HepG2 (cell line): ENCODE measurements around the gene KNG1. TPM values are rescaled to one million over a fixed set of nuclear protein-coding genes. Genes with fewer than 3 reads are reported as not detected.

Source experiments
- EZH2 ChIP-seq: conservative IDR thresholded peaks from 2 replicates; pipeline ENCODE4 v1.6.1; 2012; ENCODE audit warnings: mild to moderate bottlenecking, low read depth, low read length, moderate library complexity
- KDM5A ChIP-seq: fragments of 200-600 bp; sonication (generic); IDR thresholded peaks from 2 replicates; pipeline ENCODE4 v1.7.0; 2018; ENCODE audit warnings: antibody characterized with exemption, mild to moderate bottlenecking, low read length, borderline replicate concordance
- MED8 ChIP-seq: sonication (generic); formaldehyde crosslinking; IDR thresholded peaks from 2 replicates; pipeline ENCODE4 v1.8.1; 2023; ENCODE audit warnings: mild to moderate bottlenecking, missing genetic modification reagents; ENCODE audit not compliant: insufficient replicate concordance
- NFIB ChIP-seq: sonication (generic); formaldehyde crosslinking; IDR thresholded peaks from 2 replicates; pipeline ENCODE4 v1.9.0; 2021; ENCODE audit warnings: missing genetic modification reagents, mild to moderate bottlenecking, borderline replicate concordance
- SMAD9 ChIP-seq: sonication (generic); formaldehyde crosslinking; IDR thresholded peaks from 2 replicates; pipeline ENCODE4 v1.5.1; 2020; ENCODE audit warnings: mild to moderate bottlenecking, missing genetic modification reagents
- ZBTB7B ChIP-seq: sonication (generic); formaldehyde crosslinking; IDR thresholded peaks from 2 replicates; pipeline ENCODE4 v1.4.0; 2020; ENCODE audit warnings: missing genetic modification reagents
- ZNF17 ChIP-seq: sonication (generic); formaldehyde crosslinking; IDR thresholded peaks from 2 replicates; pipeline ENCODE4 v1.5.0; 2020; ENCODE audit warnings: mild to moderate bottlenecking, missing genetic modification reagents
- ZNF782 ChIP-seq: sonication (generic); formaldehyde crosslinking; IDR thresholded peaks from 2 replicates; pipeline ENCODE4 v1.4.0; 2020; ENCODE audit warnings: missing genetic modification reagents, mild to moderate bottlenecking, borderline replicate concordance
- ZNF891 ChIP-seq: sonication (generic); formaldehyde crosslinking; IDR thresholded peaks from 2 replicates; pipeline ENCODE4 v1.5.0; 2020; ENCODE audit warnings: mild to moderate bottlenecking, missing genetic modification reagents
- polyA plus RNA-seq, 8 experiments: library from polyadenylated mRNA; depleted of rRNA in 3 of 8; stranded (reverse) in 7 of 8; unstranded in 1 of 8; fragments of >200 nt; fragmentation: Illumina TruSeq in 4 of 8; extraction: Trizol in 4 of 8; gene quantifications; 2 replicates each; pipeline versions ENCODE4 v1.2.1 to v1.2.3, GENCODE V29; 2011 to 2016; ENCODE audit warnings: low read depth in 4 of 8, missing spikeins in 1 of 8, mixed read lengths in 1 of 8; ENCODE audit not compliant: insufficient read depth in 1 of 8
- total RNA-seq, 5 experiments: library from RNA; depleted of rRNA; stranded (reverse); fragments of >200 nt; fragmentation: Illumina TruSeq; extraction: Trizol; gene quantifications; 2 replicates each; pipeline ENCODE4 v1.2.3, GENCODE V29; 2016; ENCODE audit warnings: low read depth in 1 of 5
- TF ChIP-seq, protein P1 (sequence below): sonication (generic); formaldehyde crosslinking; IDR thresholded peaks from 2 replicates; pipeline ENCODE4 v1.4.0; 2020; ENCODE audit warnings: missing genetic modification reagents
- TF ChIP-seq, protein P2 (sequence below): sonication (generic); formaldehyde crosslinking; IDR thresholded peaks from 2 replicates; pipeline ENCODE4 v1.5.0; 2020; ENCODE audit warnings: mild to moderate bottlenecking, missing genetic modification reagents
- TF ChIP-seq, protein P3 (sequence below): sonication (generic); formaldehyde crosslinking; IDR thresholded peaks from 2 replicates; pipeline ENCODE4 v1.4.0; 2020; ENCODE audit warnings: missing genetic modification reagents, borderline replicate concordance
- TF ChIP-seq, protein P4 (sequence below): sonication (generic); formaldehyde crosslinking; IDR thresholded peaks from 2 replicates; pipeline ENCODE4 v1.4.0; 2020; ENCODE audit warnings: low read depth, mild to moderate bottlenecking, missing genetic modification reagents
- TF ChIP-seq, protein P5 (sequence below): IDR thresholded peaks from 2 replicates; pipeline ENCODE4 v1.6.1; 2016; ENCODE audit warnings: missing compliant biosample characterization, missing genetic modification reagents, borderline replicate concordance
- TF ChIP-seq, protein P6 (sequence below): sonication (generic); formaldehyde crosslinking; IDR thresholded peaks from 2 replicates; pipeline ENCODE4 v1.4.0; 2020; ENCODE audit warnings: missing genetic modification reagents, borderline replicate concordance

The KNG1 gene
- total and polyA plus RNA-seq, 2 of the 13 experiments (the other 11 are each of a cell fraction or from before 2014, with no cell fraction given), result 6.5 to 7.0 TPM

DNA sequence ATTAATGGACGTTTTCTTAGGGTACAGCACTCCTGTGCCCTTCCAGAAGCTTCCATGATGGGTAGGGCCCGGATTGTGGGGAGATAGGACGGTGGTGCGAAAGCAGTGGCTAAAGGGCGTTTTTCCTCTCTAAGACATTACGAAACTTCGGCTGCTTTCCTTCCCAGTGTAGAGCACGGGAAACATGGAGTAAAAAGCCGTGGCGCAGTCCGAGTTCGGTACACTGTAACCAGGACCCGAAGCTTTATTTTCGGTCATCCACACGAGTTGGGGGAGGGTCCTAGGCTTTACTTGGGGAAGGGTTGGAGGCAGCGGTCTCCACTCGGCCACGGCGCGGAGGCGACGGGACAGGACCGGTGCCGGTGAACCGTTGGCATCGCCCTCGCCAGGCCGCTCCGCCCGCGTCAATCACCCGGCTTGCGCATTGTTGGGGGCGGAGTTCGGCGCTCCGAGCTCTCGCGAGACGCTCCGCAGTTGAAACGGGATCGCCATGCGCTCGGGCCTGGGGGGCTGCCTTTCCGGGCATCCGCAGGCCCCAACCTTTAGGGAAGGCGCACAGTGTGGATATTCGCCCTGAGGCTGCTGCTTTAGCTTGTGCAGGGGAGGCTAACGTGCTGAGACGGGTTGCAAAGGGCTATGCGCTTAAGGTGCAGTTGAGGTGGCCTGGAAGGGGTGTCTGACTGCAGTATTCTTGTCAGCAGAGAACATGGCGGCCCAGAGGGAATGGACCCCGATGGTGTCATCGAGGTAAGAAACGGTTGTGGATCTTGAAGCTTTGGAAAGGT lies 66.8 kb downstream of the KNG1 start (continued):
- TF ChIP-seq, protein P1, sequence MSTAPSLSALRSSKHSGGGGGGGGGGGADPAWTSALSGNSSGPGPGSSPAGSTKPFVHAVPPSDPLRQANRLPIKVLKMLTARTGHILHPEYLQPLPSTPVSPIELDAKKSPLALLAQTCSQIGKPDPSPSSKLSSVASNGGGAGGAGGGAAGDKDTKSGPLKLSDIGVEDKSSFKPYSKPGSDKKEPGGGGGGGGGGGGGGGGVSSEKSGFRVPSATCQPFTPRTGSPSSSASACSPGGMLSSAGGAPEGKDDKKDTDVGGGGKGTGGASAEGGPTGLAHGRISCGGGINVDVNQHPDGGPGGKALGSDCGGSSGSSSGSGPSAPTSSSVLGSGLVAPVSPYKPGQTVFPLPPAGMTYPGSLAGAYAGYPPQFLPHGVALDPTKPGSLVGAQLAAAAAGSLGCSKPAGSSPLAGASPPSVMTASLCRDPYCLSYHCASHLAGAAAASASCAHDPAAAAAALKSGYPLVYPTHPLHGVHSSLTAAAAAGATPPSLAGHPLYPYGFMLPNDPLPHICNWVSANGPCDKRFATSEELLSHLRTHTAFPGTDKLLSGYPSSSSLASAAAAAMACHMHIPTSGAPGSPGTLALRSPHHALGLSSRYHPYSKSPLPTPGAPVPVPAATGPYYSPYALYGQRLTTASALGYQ (CRISPR knock-in tag), result no peak
- TF ChIP-seq EZH2, result no peak
- TF ChIP-seq ZNF782, result no peak
- TF ChIP-seq ZBTB7B (CRISPR knock-in tag), result no peak; the same call in 1 of the 2 replicates
- no peak for TF ChIP-seq NFIB
- TF ChIP-seq, protein P2, sequence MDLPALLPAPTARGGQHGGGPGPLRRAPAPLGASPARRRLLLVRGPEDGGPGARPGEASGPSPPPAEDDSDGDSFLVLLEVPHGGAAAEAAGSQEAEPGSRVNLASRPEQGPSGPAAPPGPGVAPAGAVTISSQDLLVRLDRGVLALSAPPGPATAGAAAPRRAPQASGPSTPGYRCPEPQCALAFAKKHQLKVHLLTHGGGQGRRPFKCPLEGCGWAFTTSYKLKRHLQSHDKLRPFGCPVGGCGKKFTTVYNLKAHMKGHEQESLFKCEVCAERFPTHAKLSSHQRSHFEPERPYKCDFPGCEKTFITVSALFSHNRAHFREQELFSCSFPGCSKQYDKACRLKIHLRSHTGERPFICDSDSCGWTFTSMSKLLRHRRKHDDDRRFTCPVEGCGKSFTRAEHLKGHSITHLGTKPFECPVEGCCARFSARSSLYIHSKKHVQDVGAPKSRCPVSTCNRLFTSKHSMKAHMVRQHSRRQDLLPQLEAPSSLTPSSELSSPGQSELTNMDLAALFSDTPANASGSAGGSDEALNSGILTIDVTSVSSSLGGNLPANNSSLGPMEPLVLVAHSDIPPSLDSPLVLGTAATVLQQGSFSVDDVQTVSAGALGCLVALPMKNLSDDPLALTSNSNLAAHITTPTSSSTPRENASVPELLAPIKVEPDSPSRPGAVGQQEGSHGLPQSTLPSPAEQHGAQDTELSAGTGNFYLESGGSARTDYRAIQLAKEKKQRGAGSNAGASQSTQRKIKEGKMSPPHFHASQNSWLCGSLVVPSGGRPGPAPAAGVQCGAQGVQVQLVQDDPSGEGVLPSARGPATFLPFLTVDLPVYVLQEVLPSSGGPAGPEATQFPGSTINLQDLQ (CRISPR knock-in tag), result no peak
- no peak for TF ChIP-seq ZNF17
- TF ChIP-seq, protein P3, sequence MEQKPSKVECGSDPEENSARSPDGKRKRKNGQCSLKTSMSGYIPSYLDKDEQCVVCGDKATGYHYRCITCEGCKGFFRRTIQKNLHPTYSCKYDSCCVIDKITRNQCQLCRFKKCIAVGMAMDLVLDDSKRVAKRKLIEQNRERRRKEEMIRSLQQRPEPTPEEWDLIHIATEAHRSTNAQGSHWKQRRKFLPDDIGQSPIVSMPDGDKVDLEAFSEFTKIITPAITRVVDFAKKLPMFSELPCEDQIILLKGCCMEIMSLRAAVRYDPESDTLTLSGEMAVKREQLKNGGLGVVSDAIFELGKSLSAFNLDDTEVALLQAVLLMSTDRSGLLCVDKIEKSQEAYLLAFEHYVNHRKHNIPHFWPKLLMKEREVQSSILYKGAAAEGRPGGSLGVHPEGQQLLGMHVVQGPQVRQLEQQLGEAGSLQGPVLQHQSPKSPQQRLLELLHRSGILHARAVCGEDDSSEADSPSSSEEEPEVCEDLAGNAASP, result no peak; the same call in 1 of the 2 replicates
- TF ChIP-seq, protein P4, sequence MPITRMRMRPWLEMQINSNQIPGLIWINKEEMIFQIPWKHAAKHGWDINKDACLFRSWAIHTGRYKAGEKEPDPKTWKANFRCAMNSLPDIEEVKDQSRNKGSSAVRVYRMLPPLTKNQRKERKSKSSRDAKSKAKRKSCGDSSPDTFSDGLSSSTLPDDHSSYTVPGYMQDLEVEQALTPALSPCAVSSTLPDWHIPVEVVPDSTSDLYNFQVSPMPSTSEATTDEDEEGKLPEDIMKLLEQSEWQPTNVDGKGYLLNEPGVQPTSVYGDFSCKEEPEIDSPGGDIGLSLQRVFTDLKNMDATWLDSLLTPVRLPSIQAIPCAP, result no peak
- TF ChIP-seq, protein P5, sequence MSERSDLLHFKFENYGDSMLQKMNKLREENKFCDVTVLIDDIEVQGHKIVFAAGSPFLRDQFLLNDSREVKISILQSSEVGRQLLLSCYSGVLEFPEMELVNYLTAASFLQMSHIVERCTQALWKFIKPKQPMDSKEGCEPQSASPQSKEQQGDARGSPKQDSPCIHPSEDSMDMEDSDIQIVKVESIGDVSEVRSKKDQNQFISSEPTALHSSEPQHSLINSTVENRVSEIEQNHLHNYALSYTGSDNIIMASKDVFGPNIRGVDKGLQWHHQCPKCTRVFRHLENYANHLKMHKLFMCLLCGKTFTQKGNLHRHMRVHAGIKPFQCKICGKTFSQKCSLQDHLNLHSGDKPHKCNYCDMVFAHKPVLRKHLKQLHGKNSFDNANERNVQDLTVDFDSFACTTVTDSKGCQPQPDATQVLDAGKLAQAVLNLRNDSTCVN (CRISPR knock-in tag), result no peak
- peak; percentile 59 for TF ChIP-seq KDM5A
- peak; percentile 54; the same call in 1 of the 2 replicates for TF ChIP-seq ZNF891
- TF ChIP-seq SMAD9, result no peak
- TF ChIP-seq, protein P6, sequence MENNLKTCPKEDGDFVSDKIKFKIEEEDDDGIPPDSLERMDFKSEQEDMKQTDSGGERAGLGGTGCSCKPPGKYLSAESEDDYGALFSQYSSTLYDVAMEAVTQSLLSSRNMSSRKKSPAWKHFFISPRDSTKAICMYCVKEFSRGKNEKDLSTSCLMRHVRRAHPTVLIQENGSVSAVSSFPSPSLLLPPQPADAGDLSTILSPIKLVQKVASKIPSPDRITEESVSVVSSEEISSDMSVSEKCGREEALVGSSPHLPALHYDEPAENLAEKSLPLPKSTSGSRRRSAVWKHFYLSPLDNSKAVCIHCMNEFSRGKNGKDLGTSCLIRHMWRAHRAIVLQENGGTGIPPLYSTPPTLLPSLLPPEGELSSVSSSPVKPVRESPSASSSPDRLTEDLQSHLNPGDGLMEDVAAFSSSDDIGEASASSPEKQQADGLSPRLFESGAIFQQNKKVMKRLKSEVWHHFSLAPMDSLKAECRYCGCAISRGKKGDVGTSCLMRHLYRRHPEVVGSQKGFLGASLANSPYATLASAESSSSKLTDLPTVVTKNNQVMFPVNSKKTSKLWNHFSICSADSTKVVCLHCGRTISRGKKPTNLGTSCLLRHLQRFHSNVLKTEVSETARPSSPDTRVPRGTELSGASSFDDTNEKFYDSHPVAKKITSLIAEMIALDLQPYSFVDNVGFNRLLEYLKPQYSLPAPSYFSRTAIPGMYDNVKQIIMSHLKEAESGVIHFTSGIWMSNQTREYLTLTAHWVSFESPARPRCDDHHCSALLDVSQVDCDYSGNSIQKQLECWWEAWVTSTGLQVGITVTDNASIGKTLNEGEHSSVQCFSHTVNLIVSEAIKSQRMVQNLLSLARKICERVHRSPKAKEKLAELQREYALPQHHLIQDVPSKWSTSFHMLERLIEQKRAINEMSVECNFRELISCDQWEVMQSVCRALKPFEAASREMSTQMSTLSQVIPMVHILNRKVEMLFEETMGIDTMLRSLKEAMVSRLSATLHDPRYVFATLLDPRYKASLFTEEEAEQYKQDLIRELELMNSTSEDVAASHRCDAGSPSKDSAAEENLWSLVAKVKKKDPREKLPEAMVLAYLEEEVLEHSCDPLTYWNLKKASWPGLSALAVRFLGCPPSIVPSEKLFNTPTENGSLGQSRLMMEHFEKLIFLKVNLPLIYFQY (CRISPR knock-in tag), result no peak
- TF ChIP-seq MED8, result no peak
